Mucosa of descending colon (tissue), 3 donors: ENCODE data around the gene RNF40. TPM values are rescaled to one million over a fixed set of nuclear protein-coding genes. Genes with fewer than 3 reads are reported as not detected.

Source experiments
- ATAC-seq: fragments of 200-7000 bp; cut with Tn5 transposase; one replicate; pipeline ENCODE4 v1.9.1; 2020; ENCODE audit warnings: mild to moderate bottlenecking, moderate library complexity
- DNase-seq, 3 donors: peaks; one replicate each; pipeline ENCODE4 v3.0.0-alpha.2; 2020
- H3K36me3 ChIP-seq: fragments of 200-600 bp; one replicate; pipeline ENCODE4 v1.8.0; 2021; ENCODE audit warnings: low read depth, mild to moderate bottlenecking
- H3K4me1 ChIP-seq: fragments of 200-600 bp; one replicate; pipeline ENCODE4 v1.8.0; 2021; ENCODE audit warnings: low read depth, mild to moderate bottlenecking
- H3K4me3 ChIP-seq: fragments of 200-600 bp; one replicate; pipeline ENCODE4 v1.8.0; 2021; ENCODE audit warnings: mild to moderate bottlenecking
- H3K9me3 ChIP-seq: fragments of 200-600 bp; one replicate; pipeline ENCODE4 v1.8.0; 2021; ENCODE audit warnings: mild to moderate bottlenecking
- intact Hi-C, 2 donors: fragments of 100-400 bp; cut with DNase I in 1 of 2; cut with micrococcal nuclease in 1 of 2; formaldehyde crosslinking; loops; one replicate each; pipeline versions ENCODE4 v1.11.0 to v1.11.1; 2022; cut with DNase I, micrococcal nuclease
- total RNA-seq, 3 donors: library from RNA; stranded (reverse); fragmentation: NEBNext Ultra II Directional in 2 of 3; extraction: Animal tissue kit (Norgen Biotek cat#: 25700) in 2 of 3; gene quantifications; one replicate each; pipeline versions ENCODE4 v1.2.1 to v1.2.4, GENCODE V29; 2021 to 2023
- TF ChIP-seq, protein P1 (sequence below): fragments of 200-600 bp; IDR thresholded peaks from one replicate; pipeline ENCODE4 v1.8.0; 2022; ENCODE audit warnings: antibody characterized with exemption, mild to moderate bottlenecking
- donor health status: DM: no; HTN: no; CAD: no; lungs with moderate emphysema.
- donor health status: DM: no; HTN: no; CAD: no.
- donor health status: DM: no; HTN: yes; CAD: no.

Gene RNF40
- total RNA-seq, 3 donors from 2014 or later, result 87.6 to 110 (median 96.3) TPM

DNA sequence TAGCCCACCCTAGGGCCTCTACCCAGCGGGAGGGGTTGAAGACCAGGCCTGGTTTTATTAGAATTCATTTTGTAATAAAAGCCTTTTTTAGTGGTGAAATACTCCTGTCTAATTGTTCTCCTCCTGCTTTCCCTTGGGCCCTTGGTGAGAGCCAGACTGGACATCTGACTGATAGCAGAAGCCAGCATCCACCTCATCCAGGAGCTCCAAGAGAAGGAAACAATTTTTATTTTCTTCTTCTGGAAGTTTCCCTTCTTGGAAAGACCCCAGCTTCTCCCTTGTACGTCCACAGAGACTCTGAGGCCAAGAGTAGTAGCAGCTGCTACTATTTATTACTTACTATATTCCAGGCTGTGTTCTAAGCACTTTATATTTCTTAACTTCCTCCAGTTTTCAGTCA is 17.9 kb upstream of the RNF40 start:
- TF ChIP-seq, protein P1, sequence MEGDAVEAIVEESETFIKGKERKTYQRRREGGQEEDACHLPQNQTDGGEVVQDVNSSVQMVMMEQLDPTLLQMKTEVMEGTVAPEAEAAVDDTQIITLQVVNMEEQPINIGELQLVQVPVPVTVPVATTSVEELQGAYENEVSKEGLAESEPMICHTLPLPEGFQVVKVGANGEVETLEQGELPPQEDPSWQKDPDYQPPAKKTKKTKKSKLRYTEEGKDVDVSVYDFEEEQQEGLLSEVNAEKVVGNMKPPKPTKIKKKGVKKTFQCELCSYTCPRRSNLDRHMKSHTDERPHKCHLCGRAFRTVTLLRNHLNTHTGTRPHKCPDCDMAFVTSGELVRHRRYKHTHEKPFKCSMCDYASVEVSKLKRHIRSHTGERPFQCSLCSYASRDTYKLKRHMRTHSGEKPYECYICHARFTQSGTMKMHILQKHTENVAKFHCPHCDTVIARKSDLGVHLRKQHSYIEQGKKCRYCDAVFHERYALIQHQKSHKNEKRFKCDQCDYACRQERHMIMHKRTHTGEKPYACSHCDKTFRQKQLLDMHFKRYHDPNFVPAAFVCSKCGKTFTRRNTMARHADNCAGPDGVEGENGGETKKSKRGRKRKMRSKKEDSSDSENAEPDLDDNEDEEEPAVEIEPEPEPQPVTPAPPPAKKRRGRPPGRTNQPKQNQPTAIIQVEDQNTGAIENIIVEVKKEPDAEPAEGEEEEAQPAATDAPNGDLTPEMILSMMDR, result no peak
- intact Hi-C loops, result no loop called here
- Histone ChIP-seq H3K9me3 (no peaks in the 10 kb centered on the region), H3K36me3 (peaks cover 3% of the 10 kb centered on the region), H3K4me1 (peaks cover 42% of the 10 kb centered on the region), H3K4me3 (no peak overlapping the region)
- ATAC-seq (no peak), DNase-seq (no peak)

GRCh38 chr16:30745082-30745481 is 17.0 kb upstream of the RNF40 start:
- no peak overlapping the region for H3K4me3 ChIP-seq
- no peaks in the 10 kb centered on the region for H3K9me3 ChIP-seq
- intact Hi-C loops, result no loop called here
- TF ChIP-seq, protein P1, result no peak
- ATAC-seq, result peak; percentile 19
- peaks cover 40% of the 10 kb centered on the region for H3K4me1 ChIP-seq
- DNase-seq, result peak in 1 of 3 donors; percentile 55
- H3K36me3 ChIP-seq, result peaks cover 3% of the 10 kb centered on the region

GRCh38 chr16:30746638-30747175 is 15.4 kb upstream of the RNF40 start:
- no peak for DNase-seq
- intact Hi-C loops, result no loop called here

DNA sequence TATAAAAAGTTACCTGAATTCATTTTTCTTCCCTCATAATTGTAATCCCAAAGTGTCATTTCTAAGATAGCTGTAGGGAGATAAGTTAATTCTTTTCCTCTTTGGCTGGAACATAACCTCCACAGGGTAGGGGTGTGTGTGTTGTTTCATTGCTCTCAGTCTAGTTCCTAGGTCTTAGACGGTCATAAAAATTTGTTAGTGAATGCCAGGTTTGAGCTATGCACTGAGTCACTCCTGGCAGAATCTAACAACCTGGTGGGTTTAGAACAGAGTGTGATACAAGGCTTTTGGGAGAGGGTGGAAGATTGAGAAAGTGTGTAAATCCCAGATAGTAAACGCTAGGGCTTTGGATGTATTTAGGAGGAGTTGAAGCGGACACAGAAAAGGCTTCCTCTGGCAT is 14.8 kb upstream of the RNF40 start:
- peak; percentile 63 for ATAC-seq
- Histone ChIP-seq H3K9me3 (no peaks in the 10 kb centered on the region), H3K36me3 (peaks cover 3% of the 10 kb centered on the region), H3K4me1 (peaks cover 25% of the 10 kb centered on the region), H3K4me3 (no peak overlapping the region)
- TF ChIP-seq, protein P1, result no peak
- intact Hi-C loops, result no loop called here
- peak in 1 of 3 donors; percentile 40 for DNase-seq

More at GRCh38 chr16:30746638-30747175, 15.4 kb upstream of the RNF40 start:
- no peak overlapping the region for H3K4me3 ChIP-seq
- H3K9me3 ChIP-seq, result no peaks in the 10 kb centered on the region
- TF ChIP-seq, protein P1, result no peak
- peaks cover 27% of the 10 kb centered on the region for H3K4me1 ChIP-seq
- ATAC-seq, result no peak
- peaks cover 3% of the 10 kb centered on the region for H3K36me3 ChIP-seq

DNA sequence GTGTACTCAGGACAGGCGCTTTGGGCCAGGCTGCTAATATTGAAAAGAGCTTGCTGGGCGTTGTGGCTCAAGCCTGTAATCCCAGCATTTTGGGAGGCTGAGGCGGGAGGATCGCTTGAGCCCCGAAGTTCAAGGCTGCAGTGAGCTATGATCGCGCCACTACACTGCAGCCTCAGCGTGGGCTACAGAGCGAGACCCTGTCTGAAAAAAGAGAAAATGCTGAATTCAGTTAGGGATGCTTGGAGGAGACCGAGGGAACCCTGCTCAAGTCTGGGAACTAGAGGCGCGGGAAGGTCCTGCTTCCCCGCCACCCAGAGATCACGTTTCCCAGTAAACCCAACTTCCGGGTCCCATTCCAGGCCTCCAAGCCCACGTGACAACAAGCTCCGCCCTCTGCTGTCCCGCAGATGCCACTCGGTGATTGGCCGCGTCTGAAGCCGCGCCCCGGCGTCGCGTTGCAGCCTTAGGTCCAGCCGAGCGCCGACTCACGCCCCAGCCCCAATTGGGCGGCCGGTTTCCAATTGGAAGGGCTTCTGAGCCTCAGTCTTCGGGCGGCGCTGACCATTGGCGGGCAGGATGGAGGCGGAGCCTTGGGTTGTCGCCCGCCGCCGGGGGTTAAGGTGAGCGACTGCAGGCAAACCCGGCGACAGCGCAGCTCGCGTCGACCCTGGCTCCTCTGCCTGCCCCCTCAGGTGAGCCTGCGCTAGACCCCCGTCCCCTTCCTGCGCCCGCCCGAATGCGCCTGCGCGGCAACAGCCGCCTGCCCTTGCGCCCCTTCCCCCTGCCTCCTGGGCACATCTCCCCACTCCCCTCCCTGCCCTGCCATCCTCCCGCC is 14.1 kb upstream of the RNF40 start, which contains the start of gene PHKG2:
Gene PHKG2, plus strand, starts transcription at position 627 of the 835 bp plus-strand sequence. CDS start 396 bp downstream, outside the sequence.
- TF ChIP-seq, protein P1, result peak; percentile 22
- ATAC-seq (peak; percentile 94), DNase-seq (peak; percentile 99 to 100 (median 99))
- intact Hi-C loops, result no loop called here
- Histone ChIP-seq H3K4me3 (peak within 1 kb of the TSS; percentile 52), H3K9me3 (no peaks in the 10 kb centered on the region), H3K4me1 (peaks cover 25% of the 10 kb centered on the region), H3K36me3 (peaks cover 3% of the 10 kb centered on the region)
